Smooth muscle cell of the brain vasculature (primary cell): ENCODE results near the gene NOSTRIN.
"Not testable (repeated sequence)": the region's sequence is repeated elsewhere in the genome, so short reads cannot be mapped to it uniquely, and the experiment has no call there.

ENCODE experiments used
- DNase-seq: peaks from one replicate; pipeline ENCODE4 v3.0.0-alpha.2; 2012; ENCODE audit warnings: low read depth, low spot score

Gene NOSTRIN

GRCh38 chr2:168801961-168802858 is at the start of gene NOSTRIN:
NOSTRIN (plus strand) TSS chr2:168802637; CDS start chr2:168802647, 10 bp downstream.
- no peak for DNase-seq

DNA sequence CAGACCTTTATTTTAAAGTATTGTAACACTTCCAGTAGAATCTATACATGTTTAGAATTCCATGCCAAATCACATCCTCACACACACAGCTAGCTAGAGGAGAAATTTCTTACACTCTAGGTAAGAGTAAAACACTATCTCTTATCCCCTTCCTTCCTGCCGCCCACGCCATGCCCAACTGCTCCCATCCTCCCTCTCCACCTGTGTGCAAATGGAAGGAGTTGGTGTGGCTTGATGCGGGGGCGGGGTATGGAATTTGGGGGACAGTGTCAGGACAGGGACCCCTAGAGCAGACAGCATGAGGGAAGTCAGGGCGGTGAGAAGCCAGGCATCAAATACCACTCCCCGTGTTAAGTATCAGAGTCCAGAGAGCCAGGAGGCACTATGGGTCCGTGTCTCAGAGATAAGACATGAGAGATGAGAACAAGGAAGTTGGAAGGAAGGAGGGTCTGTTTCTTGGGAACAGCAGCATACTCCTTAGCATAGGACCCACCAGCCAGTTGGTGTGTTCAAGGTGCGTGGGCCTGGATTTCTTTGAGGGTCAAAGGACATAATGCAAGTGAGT is 48.6 kb upstream of the NOSTRIN start:
- DNase-seq, result no peak

DNA sequence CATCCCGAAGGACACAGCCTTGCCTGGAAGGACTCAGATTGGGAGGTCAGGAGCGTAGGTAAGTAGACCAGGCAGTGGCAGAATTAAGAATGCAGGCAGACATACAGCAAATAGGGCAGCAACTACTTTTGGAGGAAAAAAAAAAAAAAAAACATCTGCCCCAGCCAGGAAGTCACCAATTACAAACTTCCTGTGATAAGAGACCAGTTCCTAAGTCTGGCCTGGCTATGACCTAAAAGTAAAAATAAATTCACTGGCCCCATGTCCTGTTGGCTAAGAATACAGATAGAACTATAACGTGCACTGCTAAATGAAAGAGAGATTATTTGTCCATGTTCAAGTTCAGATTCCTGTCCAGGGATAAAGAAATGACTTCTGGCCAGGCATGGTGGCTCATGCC is 45.2 kb upstream of the NOSTRIN start:
- no peak for DNase-seq

- no peak for DNase-seq
These were observed 43.2 kb upstream of the NOSTRIN start for GRCh38 chr2:168758970-168759820.

DNA sequence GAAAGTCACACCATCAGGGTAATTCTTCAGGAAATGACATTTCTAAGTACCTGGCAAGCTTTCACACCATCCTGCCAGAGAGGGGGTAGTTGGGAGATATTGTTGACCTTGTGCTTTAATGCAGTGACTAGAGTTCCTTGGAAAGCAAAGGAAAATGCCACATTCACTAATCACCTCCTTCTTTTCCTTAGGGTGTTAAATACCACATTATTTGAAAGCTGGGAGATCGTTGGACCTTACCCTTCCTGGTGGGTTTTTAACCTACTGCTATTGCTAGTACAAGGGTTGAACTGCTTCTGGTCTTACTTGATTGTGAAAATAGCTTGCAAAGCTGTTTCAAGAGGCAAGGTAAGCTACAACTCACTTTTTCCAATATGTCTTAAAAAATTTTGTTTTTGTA is 37.0 kb upstream of the NOSTRIN start:
- DNase-seq, result no peak

GRCh38 chr2:168766600-168766999 is 35.8 kb upstream of the NOSTRIN start:
- no peak for DNase-seq

- DNase-seq, result no peak
These were observed 35.2 kb upstream of the NOSTRIN start for GRCh38 chr2:168767258-168767657.

DNA sequence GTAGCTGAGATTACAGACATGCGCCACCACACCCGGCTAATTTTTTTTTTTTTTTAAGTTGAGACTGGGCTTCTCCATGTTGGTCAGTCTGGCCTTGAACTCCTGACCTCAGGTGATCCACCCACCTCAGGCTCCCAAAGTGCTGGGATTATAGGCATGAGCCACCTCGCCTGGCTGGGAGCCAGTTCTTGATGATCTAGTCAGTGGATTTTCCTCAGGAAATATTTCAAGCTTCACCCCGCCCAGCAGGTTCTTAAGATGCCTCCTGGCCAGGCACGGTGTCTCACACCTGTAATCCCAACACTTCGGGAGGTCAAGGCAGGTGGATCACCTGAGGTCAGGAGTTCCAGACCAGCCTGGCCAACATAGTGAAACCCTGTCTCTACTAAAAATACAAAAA is 34.1 kb upstream of the NOSTRIN start:
- not testable (repeated sequence) for DNase-seq

DNA sequence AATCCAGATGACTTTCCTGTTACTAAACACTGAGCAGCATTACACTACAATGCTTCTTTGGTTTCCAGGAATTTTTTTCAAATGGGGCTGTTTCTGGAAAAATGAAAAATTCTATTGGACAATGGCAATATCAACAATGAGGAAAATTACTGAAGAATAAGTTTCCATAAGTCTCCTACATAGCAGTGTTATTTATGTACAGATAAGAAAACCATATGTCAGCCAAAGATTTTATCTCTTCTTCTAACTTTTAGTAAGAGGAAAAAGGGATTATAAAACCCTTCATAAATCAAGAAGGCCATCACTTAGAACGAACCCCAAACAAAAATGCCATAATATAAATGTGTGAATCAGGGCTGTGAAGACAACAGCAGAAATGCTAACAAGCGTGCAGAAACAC is 31.6 kb upstream of the NOSTRIN start:
- no peak for DNase-seq

DNA sequence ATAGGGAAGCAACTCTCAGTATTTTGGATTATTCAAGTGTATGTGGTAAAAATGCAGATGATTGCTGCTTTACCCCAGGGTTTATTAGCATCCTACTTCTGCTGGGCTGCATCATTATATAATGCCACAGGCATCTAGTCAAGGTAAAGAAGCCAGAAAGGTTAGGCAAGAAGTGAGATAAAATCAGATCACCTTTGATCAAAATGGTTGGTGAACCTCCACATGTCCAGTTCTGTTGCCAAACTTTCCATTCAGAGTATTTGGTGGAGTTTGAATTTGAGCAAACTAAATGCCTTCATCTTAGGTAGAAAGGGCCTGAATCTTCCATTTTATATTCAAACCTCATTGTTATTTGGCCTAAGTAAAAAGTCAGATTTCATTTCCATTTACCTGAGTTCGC is 29.7 kb upstream of the NOSTRIN start:
- no peak for DNase-seq

- DNase-seq, result no peak
These were observed 29.3 kb upstream of the NOSTRIN start for GRCh38 chr2:168773128-168773527.

DNA sequence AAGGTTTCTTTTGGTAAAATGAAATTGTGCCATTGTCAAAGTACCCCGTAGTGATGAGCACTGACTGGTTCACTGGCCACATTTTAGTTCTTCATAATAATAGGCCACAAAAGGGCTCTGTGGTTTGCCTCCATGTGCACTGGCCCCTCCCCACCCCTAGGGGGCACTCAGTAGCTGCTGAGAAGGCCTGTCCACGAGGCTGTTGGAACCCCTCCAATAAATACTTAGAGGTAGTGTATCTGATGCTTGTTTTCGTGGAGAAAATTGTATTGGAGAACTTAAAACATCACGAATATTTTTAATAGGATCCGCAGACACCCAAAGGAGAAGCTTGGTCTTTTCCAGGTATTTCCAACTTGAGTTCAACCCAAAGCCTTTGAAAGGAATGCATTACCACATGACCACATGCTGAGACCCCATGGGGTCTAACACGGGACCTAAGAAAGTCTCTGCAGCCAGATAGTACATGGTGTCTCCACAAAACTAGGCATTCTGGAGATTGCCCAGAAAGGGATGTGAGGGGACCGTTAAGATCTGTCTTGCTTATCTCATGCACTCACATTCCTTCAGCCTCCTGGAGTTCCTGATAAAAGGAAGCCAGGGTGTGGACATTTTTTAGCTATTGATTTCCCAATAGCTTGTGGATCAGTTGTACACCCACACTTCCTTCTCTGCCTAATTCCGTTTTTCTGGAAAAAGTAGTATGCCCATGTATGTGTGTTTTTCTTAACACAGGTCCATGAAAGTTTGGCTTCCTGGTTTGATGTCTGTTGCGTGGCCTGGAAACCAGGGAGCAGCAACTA is 28.5 kb upstream of the NOSTRIN start:
- peak; percentile 43 for DNase-seq

DNA sequence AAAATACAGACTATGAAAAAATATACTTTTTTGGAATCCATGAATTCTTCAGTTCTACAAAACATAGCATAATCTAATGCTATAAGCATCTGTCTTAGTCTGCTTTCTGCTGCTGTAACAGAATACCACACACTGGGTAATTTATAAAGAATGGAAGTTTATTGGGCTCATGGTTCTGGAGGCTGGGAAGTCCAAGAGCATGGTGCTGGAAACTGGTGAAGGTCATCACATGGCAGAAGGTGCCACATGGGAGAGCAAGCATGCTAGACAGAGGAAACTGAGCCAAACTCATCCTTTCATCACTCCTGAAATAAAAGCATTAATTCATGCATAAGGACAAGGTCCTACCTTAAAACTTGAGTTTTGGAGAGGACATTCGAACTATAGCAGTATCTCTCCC is 26.6 kb upstream of the NOSTRIN start:
- DNase-seq, result no peak

DNA sequence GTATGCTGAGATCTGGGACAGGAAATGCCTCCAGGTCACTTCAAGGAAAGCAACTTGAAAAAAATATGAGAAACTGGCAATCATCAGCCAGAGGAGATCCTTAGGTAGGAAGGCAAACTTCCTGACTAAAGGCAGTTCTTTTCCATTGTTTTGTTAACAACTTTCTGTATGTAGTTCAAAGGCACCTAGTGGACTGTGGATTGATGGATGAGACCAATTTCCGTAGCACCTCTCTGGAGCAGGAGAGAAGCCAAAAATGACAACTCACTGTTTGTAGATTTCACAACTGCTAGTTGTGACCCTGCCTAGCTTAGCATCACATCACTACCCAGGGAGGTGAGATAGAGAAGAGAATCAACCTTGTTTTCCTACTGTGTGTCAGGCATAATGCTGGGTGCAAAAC is 21.8 kb upstream of the NOSTRIN start:
- no peak for DNase-seq

DNA sequence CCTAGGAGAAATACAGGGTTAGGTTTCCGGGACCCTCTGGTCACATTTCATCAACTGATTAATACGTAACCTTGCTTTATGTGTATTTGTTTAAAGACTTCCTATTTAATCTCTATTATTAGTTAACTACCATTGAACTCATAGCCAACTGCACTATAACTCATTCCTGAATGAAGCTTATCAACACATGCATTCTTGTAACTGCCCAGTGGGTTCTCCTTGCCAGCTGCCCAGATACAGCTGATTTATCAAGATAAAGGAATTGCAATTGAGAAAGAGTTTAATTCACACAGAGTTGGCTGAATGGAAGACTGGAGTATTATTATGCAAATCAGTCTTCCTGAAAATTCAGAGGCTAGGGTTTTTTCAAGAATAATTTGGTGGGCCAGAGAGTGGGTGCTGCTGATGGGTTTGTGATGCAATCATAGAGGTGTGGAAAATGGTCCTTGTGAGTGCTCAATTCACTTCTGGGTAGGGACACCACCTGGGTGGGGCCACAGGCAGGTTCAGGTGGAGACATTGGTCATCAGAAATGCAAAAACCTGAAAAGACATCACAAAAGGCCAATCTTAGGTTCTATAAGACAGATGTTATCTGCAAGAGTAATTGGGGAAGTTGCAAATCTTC is 21.1 kb upstream of the NOSTRIN start:
- DNase-seq, result no peak

DNA sequence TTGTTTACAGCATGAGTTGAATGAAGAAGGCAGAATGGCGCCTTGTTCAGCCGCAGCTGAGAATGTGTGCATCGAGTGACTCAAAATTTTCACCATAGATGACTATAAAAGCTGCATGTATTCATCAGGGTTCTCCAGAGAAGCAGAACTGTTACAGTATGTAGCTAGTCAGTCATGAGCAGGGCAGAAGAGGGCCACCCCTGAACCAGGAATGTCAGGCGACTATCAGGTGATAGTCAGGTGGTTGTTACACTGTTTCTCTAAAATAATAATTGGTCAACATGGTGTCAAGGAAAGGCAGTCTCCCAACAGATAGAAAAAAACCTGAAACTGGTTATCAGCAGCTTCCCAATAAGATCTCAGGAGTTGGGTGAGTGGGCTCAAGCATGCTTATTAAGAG is 20.2 kb upstream of the NOSTRIN start:
- DNase-seq, result no peak

DNA sequence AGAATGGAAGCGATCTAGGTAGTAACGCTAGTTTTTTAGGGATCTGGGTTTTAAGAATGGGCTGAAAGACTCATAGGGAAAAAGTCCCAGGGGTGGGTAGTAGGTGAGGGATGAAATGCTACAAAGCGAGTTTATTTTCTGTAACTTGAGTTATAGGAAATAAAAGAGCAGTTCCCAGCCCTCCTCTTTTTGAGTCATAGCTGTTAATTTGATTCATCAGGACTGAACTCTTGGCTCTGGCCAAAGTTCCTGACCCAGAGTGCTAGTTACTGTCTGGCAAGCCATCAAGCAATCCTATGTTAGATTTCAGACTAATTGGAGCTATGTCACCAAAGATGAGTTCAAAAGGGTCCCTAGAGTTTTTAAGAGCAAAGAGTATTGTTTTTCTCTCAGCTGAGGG is 17.4 kb upstream of the NOSTRIN start:
- no peak for DNase-seq

- DNase-seq, result no peak
These were observed 15.2 kb upstream of the NOSTRIN start for GRCh38 chr2:168787098-168787781.

DNA sequence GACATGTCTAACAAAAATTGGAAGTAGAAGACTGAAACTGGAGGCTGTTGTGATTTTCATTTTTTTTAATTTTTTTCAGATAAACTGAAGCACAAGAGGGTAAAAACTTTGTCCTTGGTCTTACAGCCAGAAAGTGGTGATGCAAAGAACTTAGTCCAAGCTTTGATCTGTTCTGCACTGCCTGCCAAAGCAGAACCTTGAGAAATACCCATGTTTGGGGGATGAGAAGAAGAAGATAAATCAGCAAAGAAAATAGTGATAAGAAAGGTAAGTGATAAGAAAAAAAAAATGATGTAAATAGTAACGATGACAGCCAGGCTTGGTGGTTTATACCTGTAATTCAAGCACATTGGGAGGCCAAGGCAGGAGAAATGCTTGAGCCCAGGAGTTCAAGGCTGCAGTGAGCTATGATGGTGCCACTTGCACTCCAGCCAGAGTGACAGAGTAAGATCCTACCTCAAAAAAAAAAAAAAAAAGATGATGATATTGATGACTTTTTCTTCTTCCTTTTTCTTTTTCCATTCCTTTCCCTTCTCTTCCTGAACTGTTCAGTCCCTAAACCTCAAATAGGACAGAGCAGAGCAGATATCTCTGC is 14.6 kb upstream of the NOSTRIN start:
- no peak for DNase-seq

DNA sequence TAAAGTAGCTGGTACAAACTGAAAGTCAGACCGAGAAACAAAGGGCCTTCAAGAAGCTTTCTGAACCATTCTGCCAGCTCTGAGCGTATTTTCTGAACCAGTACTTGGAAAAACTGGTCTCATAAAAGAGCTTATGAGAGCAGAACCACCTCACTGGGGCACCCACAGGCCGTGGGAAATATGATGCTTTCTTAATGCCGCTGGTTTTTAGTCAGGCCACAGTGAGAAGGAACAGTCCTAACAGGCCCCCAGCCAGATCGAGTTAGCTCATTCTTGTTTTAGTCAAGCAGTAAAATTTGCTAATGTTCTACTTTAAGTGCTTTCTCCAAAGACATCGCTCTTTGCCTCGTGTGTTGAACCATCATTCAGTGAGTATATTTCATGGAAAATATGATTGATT is 12.7 kb upstream of the NOSTRIN start:
- no peak for DNase-seq
